Muscle of leg (tissue), 11 donors: ENCODE data around the gene NBPF26. TPM values are rescaled to one million over a fixed set of nuclear protein-coding genes. Genes with fewer than 3 reads are reported as not detected.
"Not testable (repeated sequence)": the region's sequence is repeated elsewhere in the genome, so short reads cannot be mapped to it uniquely, and the experiment has no call there.

Source experiments
- DNase-seq: peaks from one replicate; pipeline ENCODE4 v3.0.0; 2013
- H3K27ac ChIP-seq: one replicate; pipeline ENCODE4 v1.5.1; 2013; ENCODE audit warnings: mild to moderate bottlenecking, low read length, control low read depth
- H3K27me3 ChIP-seq: one replicate; pipeline ENCODE4 v1.6.1; 2013; ENCODE audit warnings: low read length; ENCODE audit not compliant: control insufficient read depth, insufficient read depth
- H3K36me3 ChIP-seq: one replicate; pipeline ENCODE4 v1.6.1; 2013; ENCODE audit warnings: low read length; ENCODE audit not compliant: control insufficient read depth, insufficient read depth
- H3K4me1 ChIP-seq: one replicate; pipeline ENCODE4 v1.6.1; 2013; ENCODE audit warnings: low read length; ENCODE audit not compliant: control insufficient read depth, insufficient read depth
- H3K4me3 ChIP-seq: one replicate; pipeline ENCODE4 v1.5.1; 2013; ENCODE audit warnings: low read length, control low read depth
- H3K9me3 ChIP-seq: replicated peaks from 2 replicates; pipeline ENCODE4 v1.6.1; 2013; ENCODE audit warnings: low read depth, low read length; ENCODE audit not compliant: control insufficient read depth
- WGBS: methylation state at CpG from one replicate; pipeline ENCODE4 v1.1.5; 2013; ENCODE audit warnings: missing lambda C conversion rate; ENCODE audit not compliant: insufficient coverage; 5-methylcytosine and 5-hydroxymethylcytosine counted together
- polyA plus RNA-seq, 8 donors: library from polyadenylated mRNA; unstranded; fragments of 120-200 nt; gene quantifications; one replicate each; pipeline versions ENCODE4 v1.2.1 to v1.2.3, GENCODE V29; 2013; ENCODE audit warnings: inconsistent platforms in 1 of 8, low replicate concordance in 1 of 8; ENCODE audit not compliant: insufficient read length in 8 of 8, insufficient read depth in 1 of 8
- total RNA-seq: library from RNA; stranded (reverse); fragments of 120-200 nt; gene quantifications from one replicate; pipeline ENCODE4 v1.2.4, GENCODE V29; 2013

Gene NBPF26
- total and polyA plus RNA-seq, 9 donors: 6.5 to 36.3 (median 10.1) TPM

- WGBS: no CpG with 5 or more reads among the region's 3 CpGs
- H3K27ac ChIP-seq, H3K4me3 ChIP-seq, H3K4me1 ChIP-seq, H3K9me3 ChIP-seq, DNase-seq, H3K36me3 ChIP-seq, H3K27me3 ChIP-seq: not testable (repeated sequence)
These were observed 45.3 kb downstream of the NBPF26 start for GRCh38 chr1:120769090-120769489.

GRCh38 chr1:120805452-120805851, 81.7 kb downstream of the NBPF26 start:
- not testable (repeated sequence) for H3K27me3 ChIP-seq, H3K36me3 ChIP-seq, H3K9me3 ChIP-seq, H3K27ac ChIP-seq, DNase-seq, H3K4me3 ChIP-seq, H3K4me1 ChIP-seq
- 20% methylated on average over 2 of the region's 7 CpGs for WGBS

GRCh38 chr1:120811822-120812221, 88.1 kb downstream of the NBPF26 start:
- peak; percentile 41 for DNase-seq
- not testable (repeated sequence) for H3K36me3 ChIP-seq, H3K27ac ChIP-seq, H3K9me3 ChIP-seq, H3K27me3 ChIP-seq, H3K4me3 ChIP-seq, H3K4me1 ChIP-seq
- WGBS: no CpG with 5 or more reads among the region's 10 CpGs

GRCh38 chr1:120825051-120825450, 101.3 kb downstream of the NBPF26 start:
- H3K27ac ChIP-seq, H3K4me3 ChIP-seq: not testable (repeated sequence)
- no CpG with 5 or more reads among the region's 4 CpGs for WGBS

GRCh38 chr1:120826623-120827022, 102.9 kb downstream of the NBPF26 start:
- not testable (repeated sequence) for H3K4me3 ChIP-seq, H3K4me1 ChIP-seq, H3K36me3 ChIP-seq, H3K27me3 ChIP-seq, H3K27ac ChIP-seq, DNase-seq, H3K9me3 ChIP-seq
- WGBS: no CpG with 5 or more reads among the region's 4 CpGs

More at GRCh38 chr1:120825051-120825450, 101.3 kb downstream of the NBPF26 start:
- not testable (repeated sequence) for H3K9me3 ChIP-seq, H3K27me3 ChIP-seq, DNase-seq, H3K36me3 ChIP-seq, H3K4me1 ChIP-seq

GRCh38 chr1:120844186-120844944, 120.6 kb downstream of the NBPF26 start:
- not testable (repeated sequence) for H3K4me1 ChIP-seq, H3K27ac ChIP-seq, H3K9me3 ChIP-seq, H3K27me3 ChIP-seq, H3K36me3 ChIP-seq
- DNase-seq: peak; percentile 84
- 0% methylated on average over 14 of the region's 49 CpGs for WGBS
- peak overlapping the region; percentile 36 for H3K4me3 ChIP-seq

- H3K27ac ChIP-seq, H3K4me1 ChIP-seq, H3K36me3 ChIP-seq, H3K9me3 ChIP-seq, H3K4me3 ChIP-seq, H3K27me3 ChIP-seq, DNase-seq: not testable (repeated sequence)
- WGBS: no CpG with 5 or more reads among the region's 21 CpGs
These were observed 121.2 kb downstream of the NBPF26 start for GRCh38 chr1:120844945-120845330.

- not testable (repeated sequence) for H3K4me1 ChIP-seq, H3K4me3 ChIP-seq, H3K9me3 ChIP-seq, H3K27ac ChIP-seq, H3K27me3 ChIP-seq, H3K36me3 ChIP-seq
- WGBS: no CpG with 5 or more reads among the region's 27 CpGs
- peak; percentile 1 for DNase-seq
These were observed 125.9 kb downstream of the NBPF26 start for GRCh38 chr1:120849400-120850286.

GRCh38 chr1:120850287-120850536, 126.5 kb downstream of the NBPF26 start:
- WGBS: 4% methylated on average over 4 of the region's 8 CpGs
- not testable (repeated sequence) for H3K4me3 ChIP-seq, H3K9me3 ChIP-seq, H3K36me3 ChIP-seq, H3K4me1 ChIP-seq, H3K27me3 ChIP-seq
- peak; percentile 76 for DNase-seq
- H3K27ac ChIP-seq: peak overlapping the region; percentile 7

- DNase-seq: peak; percentile 96
- not testable (repeated sequence) for H3K27me3 ChIP-seq, H3K36me3 ChIP-seq, H3K4me1 ChIP-seq, H3K9me3 ChIP-seq
- H3K4me3 ChIP-seq: peak overlapping the region; percentile 15
- 0% methylated on average over 23 of the region's 50 CpGs for WGBS
- peak overlapping the region; percentile 51 for H3K27ac ChIP-seq
These were observed 127.0 kb downstream of the NBPF26 start for GRCh38 chr1:120850537-120851421.
